ENCODE data around the gene ZBTB16.
"Not testable (repeated sequence)": the region's sequence is repeated elsewhere in the genome, so short reads cannot be mapped to it uniquely, and the experiment has no call there.

ZBTB16 gene

DNA sequence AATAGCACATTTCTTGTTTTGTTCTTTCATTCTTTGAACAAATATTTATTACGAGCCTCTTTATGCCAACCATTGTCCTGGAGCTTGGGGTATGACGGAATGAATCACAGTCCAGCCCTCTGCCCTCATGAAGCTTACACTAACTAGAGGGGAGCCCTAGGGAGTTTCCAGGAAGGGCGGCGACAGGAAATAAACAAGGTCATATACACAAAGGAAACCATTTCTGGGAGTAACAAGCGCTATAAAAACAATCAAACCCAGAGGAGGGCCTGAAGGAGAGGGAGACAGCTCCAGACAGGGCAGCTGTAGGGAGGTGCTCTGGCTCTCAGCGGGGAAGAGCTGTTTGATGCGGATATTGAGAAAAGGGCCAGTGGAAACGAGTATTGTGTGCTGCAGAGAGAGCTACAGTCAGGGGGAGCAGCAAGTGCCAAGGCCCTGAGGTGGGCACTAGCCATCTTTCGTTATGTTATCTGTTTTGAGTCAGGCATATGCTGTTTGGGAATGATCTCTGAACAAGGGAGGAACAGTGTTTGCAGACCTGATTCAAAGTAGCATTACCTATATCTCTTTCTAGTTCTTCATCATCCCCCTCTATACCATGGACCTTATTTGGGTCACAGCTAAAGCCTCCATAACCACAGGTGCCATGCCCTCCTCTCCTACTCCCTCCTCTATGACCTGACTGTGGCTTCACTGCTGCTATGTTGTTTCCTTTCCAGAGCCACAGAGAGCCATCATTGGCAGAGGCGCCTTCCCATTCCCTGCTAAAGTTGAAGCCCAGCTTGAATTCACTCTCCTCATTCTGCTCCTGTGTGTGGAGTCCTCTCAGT lies 15.3 kb upstream of the ZBTB16 start:
- no peak for DNase-seq

DNA sequence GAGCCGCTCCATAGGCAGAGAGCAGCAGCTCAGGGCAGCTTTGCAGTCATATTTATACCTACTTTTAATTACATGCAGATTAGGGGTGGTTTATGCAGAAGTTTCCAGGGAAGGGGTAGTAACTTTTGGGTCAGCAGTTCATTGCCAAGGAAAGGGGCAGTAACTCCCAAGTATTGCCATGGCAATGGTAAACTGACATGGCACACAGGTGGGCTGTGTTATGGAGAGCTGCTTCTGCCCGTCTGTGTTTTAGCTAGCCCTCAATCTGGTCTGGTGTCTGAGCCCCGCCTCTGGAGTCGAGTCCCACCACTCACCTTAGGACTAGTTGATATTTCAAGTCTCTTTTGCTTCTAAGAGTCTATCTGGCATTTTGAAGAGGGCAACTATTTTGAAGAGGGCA lies 12.2 kb upstream of the ZBTB16 start:
- DNase-seq, result no peak

DNA sequence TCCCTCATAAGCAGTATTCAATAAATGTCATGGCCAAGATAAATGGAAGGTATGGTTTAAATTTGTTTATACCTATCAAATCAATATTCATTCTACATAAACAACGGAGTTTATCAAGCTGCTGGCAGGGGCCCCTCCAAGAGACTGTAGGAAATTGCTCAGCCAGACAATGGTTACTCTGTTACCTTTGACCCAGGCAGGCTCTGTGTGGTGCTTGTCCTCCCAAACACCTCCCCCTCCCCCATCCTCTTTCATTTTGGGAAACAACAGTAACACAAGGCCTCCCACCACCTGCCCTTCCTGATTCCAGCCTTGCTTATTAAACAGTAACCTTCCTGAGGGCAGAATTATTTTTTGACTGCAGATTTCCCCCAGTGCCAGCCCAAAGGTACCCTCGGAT lies 10.5 kb upstream of the ZBTB16 start:
- DNase-seq, result no peak

DNA sequence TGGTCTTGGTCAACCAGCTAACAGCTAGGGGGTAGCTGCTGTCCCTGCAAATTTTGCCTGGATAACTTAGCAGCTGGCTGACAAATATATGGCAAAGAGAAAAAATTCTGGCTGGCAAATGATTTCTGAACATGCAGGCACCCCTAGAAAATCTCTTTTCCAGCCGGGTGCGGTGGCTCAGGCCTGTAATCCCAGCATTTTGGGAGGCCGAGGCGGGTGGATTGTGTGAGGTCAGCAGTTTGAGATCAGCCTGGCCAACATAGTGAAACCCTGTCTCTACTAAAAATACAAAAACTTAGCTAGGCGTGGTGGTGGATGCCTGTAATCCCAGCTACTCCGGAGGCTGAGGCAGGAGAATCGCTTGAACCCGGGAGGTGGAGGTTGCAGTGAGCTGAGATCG lies 9.7 kb upstream of the ZBTB16 start:
- DNase-seq, result not testable (repeated sequence)

DNA sequence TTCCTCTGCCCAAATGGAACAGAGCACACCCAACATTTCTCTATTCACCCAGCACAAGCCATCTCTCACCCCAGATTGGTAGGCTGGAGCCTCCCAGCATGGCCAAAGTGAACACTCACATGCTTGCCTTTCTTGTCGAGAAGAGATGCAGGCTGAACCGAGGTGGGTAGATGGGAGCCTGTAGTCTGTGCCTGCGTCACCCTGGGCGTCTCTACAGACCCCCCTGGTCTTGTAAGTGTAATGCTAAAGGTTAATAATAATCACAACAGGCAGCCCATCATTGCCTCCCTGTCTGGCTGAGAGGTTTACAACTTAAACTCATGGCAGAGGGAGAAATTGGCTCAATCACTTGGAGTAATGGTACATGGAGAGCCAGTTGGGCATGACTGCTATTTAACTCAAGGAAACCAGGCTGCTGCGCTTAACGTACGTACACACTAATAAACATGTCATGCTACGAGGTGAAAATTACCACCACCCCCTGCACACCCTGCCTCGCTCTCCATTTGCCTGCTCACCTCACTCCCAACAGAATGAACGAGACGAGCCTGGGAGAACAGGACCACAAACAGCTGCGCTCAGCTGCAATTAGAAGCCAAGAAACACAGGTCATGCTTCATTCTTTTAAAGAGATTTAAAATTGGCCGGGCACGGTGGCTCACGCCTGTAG lies 9.1 kb upstream of the ZBTB16 start:
- no peak for DNase-seq

DNA sequence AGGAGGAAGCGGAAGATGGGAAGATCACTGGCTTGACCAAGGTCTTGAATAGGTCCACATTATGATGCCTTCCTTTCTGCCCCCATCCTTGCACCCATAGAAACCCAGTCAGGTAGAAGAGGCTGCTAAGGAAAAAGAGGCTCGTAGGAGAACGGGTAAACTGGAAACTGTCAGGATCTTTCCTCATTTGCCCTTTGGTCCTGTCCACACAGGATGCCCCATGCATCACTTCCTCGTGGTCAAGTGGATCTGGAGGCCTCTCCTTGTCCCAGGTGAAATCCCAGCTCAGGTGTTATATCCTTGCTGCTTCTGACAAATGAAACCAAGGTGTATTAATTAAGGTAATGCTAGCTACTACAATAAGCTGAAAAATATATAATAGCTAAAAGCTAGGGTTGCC lies 8.0 kb upstream of the ZBTB16 start:
- DNase-seq, result no peak

DNA sequence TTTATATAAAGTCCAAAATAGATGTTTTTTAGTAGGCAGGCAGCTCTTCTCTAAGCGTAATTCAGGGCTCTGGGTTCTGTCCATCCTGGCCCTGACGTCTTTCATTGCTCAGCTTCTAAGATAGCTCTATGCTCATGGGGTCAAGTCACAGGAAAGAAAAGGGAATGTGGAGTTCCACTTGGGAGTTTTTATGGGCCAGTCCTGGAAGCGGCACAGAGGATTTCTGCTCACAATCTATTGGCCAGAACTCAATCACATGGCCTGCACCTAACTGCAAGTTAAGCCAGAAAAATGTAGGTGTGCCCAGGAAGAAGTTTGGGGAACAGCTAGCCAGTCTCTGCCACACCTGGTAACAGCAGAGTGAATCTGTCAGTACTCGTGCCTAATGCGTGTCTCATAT lies 7.4 kb upstream of the ZBTB16 start:
- DNase-seq, result no peak

DNA sequence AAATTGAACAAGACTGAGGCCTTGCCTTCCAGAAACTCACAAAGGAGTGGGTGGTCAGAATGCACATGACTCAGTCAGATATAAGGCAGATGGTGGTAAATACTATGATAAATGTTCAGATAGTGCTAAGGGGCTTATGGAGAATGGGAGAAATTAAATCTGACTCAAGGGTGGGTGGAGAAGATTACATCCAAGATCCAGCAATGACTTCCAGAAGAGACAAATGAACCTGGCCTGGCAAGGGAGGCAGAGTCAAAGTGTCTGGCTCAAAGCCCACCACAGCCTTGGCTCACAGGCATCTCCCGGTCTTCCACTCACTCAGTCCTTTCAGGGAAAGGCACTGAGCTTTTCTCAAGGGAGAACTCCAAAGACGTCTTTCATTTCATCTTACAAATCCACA lies 6.1 kb upstream of the ZBTB16 start:
- DNase-seq, result no peak

DNA sequence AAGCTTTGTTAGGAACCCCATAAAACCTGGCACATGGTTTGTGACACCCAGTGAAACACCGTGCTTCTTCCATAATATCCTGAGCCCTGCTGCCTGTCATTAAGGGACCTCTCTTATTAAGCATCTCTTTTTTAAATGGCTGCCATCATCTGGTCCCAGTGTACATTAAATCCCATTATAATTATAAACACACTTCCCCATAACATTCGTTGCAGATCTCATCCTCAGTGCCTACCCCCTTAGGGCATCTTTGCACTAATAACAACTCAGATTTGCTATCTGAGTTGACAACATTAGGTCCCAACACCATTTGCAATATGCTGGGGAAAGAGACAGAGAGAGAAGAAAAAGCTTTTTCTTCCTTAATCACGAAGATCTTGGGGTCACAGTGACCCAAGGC lies 4.7 kb upstream of the ZBTB16 start:
- DNase-seq, result no peak

DNA sequence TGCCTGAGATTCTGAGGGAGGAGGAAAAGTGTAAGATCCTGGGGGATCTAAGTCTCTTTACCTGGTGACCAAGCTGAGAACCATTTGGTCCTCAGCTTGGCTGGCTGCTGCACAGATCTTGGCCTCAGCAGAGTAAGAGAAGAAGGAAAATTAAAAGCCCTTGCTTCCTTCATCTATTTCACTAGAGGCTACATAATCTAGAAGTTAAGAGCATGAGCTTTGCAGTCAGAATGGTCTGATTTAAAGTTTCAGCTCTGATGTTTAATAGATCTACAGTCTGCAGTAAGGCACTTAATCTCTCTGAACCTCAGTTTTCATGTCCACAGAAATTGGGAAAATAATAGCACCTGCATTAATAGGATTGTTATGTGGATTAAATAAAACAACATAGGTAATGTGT lies 3.1 kb upstream of the ZBTB16 start:
- DNase-seq, result no peak

DNA sequence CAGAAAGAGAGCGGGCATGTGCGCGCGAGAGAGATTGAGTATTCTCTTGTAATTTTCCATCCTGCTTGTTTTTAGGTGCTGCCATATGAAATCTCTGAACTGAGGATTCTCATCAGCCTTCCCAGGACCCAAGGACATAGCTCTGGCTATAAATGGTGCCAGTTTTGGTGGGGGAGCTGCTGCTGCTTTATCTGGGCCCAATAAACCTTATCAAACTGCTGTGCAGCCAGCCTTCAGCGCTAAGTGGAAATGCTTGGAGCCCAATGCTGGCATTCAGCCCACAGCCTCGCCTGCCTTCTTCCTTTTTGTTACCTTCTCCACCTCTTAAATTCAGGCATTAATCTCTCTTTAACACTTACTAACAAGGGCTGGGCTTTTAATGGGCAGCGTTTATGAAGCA lies 2.4 kb upstream of the ZBTB16 start:
- no peak for DNase-seq

DNA sequence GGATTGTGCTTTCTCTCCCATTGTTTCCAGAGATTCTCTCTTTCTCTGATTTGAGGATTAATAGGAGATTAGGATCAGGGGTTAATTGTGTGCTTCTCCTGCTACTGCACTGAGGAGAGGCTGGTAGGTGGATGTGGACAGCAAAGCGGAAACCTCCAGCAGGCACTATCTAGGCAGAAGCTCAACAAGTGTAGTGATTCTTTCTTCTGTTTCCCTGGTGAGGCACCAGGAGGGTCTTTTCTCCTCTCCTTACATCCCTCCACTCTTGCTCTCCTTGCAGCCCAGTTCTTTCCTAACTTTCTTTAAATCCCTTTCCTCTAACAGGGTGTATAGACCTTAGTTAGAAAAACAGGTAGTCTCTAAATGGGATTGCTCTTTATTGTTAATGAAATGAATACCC lies 1.9 kb upstream of the ZBTB16 start:
- no peak for DNase-seq

DNA sequence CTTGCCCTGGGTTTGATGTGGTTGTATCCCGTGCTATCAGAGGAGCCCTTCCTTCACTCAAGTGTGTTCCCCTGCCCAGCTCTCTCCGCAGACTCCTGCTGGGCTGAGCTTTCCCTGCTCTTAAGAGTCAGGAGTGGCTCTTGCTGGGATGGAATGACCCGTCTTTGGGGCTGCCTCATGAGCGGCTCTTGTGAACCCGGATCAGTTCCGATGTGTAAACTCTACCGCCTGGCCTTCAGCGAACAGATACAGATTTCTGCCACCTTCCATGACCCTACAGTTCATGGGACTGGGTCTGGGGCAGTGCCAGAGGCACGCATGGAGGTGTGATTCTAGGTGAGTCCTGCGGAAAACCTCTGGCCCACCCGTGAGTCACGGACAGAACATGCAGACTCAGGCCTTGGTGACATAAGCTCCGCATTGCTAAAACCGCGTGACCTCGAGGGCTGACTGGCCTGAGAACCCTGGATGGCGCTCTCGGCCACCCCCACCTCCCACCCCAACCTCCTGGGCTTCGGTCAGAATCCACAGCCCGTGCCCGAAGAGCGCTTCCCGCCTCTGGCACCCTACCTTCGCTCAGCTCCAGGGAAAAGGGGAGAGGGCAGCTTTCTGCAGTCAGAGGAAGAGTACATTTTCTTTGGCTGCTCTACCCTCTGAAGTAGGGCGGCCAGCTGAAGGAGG lies 1.3 kb upstream of the ZBTB16 start:
- DNase-seq, result no peak

DNA sequence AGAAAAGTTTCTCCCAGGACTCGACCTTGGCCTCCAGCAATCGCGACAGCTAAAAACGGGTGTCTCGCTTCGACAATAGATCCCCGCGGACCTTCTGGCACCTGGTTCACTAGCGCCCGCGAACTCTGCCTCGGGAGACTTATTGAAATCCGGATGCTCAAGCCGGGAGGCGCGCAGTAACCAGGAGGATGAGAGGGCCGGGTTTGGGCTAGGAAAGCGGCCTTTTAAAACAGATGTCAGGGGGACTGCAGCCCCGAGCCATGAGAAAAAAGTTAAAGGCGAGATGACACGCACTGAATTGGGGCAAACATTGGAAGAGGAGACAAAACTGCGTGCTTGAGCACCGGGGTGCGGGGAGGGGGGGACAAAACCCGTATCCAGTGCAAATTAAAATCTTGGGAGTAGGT lies 637 bp upstream of the ZBTB16 start:
- DNase-seq, result no peak

DNA sequence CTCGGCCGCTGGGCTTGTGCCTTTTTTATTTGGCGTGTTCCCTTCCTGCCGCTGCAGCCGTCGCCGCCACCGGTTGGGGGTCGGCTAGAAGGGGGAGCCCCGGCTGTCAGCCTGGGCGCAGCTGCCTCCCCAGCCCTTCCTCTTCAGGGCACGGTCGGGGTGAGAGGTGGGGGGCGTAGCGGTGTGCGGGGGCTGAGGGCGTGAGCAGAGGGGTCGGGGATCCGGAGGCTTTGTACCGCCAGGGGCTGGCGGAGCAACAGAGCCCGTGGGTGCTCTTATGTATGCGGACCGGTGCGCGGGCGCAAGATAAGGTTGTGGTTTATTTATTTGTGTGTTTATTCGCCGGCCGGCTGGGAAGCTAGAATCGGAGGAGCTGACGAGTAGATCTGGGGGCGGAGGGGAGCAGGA lies 477 bp downstream of the ZBTB16 start:
- DNase-seq, result no peak

DNA sequence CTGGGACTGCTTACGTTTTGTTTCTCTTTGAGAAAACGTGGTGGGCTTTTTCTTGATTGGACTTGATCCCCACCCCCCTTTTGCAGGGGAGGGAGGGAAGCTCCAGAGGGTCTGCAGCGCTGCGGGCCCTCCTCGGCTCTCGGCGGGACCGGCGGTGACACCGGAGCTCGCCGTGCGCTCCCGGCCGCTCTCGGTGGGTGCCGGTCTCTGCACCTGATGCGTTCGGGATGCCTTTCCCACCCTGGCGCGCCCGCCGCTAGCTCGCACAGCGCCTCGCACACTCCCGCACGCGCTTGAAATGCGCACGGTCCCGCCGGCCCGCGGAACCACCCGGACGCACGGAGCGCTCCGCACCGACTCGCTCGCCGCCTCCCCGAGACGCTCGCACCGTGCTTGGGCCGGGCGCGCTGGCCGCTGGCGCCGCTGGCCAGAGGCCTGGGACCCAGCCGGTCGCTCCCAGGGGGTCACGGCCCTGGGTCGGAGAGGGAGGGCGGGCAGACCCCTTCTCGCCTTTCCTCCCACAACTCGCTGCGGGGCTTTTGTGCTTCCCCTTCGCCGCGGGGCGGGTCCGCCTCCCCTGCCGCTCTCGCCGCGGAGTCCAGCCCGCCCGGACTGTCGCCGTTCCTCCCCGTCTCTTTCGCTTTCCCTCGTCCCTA lies 1.0 kb downstream of the ZBTB16 start:
- no peak for DNase-seq

DNA sequence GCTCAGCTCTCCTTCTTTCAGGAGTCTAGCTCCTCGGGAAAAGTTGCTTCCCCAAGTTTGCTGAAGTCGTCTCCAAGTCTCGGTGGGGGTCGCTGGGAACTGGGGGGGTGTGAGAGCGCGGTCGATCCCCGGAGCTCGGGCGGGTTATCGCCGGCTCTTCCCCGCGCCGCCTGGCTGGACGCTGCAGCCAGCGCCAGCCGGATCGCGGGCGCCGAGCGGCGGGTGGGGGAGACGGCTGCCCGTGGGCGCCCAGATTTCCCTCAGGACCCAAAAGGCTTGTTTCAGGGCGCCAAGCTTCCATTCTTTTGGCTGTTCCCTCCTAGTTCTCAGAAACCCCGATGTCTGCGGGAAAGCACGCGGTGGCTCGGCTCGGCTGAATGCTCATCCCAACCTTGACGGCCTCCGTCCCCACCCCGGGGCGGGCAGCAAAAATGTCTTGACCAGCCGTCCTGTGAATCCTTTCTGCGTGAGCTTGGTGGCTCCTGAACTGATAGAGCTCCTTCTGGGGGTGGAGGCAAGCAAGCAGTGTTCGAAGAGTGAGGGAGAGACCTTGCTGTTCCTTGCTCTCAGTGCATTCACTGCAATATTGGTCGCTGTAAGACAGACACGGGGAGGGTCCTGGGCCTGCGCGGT lies 1.7 kb downstream of the ZBTB16 start:
- DNase-seq, result no peak

DNA sequence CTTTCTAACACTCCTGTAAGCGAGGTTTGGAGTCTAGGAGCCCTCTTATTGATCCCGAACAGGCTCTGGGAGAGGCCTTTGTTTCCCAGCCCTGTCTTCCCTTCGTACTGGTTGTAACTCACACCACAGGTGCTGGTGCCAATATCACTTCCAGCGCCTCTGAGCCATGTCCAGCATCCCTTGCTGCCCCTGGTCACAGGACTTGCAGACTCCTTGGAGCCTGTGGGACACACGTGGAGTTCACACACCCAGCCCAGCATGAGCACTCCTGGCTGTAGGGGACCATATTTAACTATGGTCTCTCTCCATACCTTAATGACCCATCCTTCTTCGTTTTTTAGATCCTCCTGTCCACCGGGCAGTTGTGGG lies 2.2 kb downstream of the ZBTB16 start:
- no peak for DNase-seq

DNA sequence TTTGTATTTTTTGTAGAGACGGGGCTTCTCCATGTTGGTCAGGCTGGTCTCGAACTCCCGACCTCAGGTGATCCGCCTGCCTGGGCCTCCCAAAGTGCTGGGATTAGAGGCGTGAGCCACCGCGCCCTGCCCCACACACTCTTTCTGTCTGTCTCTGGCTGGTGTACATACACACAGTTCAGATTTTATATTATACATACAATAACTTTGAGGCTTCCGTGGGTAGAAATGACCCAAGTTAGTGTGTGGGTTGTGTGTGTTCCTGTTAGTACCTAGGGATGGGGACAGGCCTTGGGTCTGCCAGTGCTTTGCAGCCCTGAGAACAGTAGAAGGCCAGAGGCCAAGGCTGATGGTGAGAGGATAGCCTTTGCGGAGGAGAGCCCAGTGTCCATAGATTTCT lies 2.8 kb downstream of the ZBTB16 start:
- no peak for DNase-seq

DNA sequence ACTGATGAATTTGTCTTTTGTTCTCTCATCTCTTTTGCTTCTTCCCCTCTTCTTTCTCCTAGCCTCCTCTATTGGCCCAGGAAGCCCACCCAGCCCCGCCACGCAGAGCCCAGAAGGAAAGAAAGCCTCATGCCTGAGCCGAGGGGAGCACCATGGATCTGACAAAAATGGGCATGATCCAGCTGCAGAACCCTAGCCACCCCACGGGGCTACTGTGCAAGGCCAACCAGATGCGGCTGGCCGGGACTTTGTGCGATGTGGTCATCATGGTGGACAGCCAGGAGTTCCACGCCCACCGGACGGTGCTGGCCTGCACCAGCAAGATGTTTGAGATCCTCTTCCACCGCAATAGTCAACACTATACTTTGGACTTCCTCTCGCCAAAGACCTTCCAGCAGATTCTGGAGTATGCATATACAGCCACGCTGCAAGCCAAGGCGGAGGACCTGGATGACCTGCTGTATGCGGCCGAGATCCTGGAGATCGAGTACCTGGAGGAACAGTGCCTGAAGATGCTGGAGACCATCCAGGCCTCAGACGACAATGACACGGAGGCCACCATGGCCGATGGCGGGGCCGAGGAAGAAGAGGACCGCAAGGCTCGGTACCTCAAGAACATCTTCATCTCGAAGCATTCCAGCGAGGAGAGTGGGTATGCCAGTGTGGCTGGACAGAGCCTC lies 3.8 kb downstream of the ZBTB16 start:
- DNase-seq, result no peak

DNA sequence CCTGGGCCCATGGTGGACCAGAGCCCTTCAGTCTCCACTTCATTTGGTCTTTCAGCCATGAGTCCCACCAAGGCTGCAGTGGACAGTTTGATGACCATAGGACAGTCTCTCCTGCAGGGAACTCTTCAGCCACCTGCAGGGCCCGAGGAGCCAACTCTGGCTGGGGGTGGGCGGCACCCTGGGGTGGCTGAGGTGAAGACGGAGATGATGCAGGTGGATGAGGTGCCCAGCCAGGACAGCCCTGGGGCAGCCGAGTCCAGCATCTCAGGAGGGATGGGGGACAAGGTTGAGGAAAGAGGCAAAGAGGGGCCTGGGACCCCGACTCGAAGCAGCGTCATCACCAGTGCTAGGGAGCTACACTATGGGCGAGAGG lies 4.3 kb downstream of the ZBTB16 start:
- no peak for DNase-seq

DNA sequence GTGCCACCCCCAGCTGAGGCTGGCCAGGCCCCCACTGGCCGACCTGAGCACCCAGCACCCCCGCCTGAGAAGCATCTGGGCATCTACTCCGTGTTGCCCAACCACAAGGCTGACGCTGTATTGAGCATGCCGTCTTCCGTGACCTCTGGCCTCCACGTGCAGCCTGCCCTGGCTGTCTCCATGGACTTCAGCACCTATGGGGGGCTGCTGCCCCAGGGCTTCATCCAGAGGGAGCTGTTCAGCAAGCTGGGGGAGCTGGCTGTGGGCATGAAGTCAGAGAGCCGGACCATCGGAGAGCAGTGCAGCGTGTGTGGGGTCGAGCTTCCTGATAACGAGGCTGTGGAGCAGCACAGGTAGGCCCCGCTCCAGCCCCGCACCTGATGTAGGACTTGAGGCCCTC lies 4.7 kb downstream of the ZBTB16 start:
- DNase-seq, result no peak

DNA sequence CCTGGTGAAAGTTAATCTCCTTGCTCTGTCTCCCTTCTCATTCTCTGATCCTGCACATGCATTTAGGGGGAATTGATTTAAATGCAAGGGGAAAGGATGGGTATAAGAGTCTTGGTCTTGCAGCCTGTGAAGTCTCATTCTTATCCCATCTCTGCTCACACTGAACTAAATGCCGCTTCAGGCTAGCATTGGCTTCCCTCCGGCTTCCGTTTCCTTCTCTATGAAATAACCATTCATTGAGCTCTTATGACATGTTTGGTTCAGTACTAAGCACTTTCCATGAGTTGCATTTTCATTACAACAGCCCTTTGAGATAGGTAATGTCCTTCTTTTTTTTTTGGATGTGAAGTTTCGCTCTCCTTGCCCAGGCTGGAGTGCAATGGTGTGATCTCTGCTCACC lies 5.6 kb downstream of the ZBTB16 start:
- no peak for DNase-seq

Data from NK-92 treated with Interleukin-12 subunit alpha and Interleukin-12 subunit beta, amount 100 ng/mL, for 24 hours (cell line).